T1000 (cell line): ENCODE results near the gene MAGEA11.
"Not testable (repeated sequence)": the region's sequence is repeated elsewhere in the genome, so short reads cannot be mapped to it uniquely, and the experiment has no call there.

Source experiments
- DNase-seq: peaks from one replicate; lab custom pipeline; 2025; ENCODE audit warnings: mixed read lengths; lab: John Stamatoyannopoulos, UW

The MAGEA11 gene, protein sequence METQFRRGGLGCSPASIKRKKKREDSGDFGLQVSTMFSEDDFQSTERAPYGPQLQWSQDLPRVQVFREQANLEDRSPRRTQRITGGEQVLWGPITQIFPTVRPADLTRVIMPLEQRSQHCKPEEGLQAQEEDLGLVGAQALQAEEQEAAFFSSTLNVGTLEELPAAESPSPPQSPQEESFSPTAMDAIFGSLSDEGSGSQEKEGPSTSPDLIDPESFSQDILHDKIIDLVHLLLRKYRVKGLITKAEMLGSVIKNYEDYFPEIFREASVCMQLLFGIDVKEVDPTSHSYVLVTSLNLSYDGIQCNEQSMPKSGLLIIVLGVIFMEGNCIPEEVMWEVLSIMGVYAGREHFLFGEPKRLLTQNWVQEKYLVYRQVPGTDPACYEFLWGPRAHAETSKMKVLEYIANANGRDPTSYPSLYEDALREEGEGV

DNA sequence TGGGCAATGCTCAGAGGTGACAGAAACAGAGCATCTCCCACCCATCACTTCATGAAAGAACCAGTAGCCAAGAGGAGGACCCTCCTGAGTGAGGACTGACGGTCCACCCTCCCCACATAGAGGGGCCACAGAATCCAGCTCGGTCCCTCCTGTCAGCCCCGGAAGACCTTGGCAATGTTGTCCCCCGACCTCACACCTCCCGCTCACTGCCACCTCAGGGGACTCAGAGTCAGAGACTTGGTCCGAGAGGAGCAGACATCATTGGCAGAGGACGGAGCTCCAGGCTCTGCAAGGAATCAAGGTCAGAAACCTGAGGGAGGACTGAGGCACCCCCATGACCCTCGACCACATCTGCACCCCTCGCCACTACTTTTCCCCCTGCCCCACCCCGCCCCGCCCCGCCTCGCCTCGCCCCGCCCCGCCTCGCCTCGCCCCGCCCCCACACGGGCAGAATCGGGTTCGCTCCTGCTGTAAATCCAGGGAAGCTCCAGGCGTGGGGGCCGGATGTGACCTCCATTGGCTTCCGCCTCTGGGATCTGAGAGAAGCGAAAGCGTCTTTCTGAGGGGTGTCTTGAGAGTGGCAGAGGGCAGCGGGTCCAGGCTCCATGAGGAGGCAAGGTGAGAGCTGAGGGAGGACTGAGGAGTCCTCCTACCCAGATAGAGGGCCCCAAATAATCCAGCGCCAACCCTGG is at the start of gene MAGEA11:
Gene MAGEA11, plus strand, starts transcription at position 516 of the 692 bp plus-strand sequence. CDS start 1,100 bp downstream, outside the sequence.
- no peak for DNase-seq

DNA sequence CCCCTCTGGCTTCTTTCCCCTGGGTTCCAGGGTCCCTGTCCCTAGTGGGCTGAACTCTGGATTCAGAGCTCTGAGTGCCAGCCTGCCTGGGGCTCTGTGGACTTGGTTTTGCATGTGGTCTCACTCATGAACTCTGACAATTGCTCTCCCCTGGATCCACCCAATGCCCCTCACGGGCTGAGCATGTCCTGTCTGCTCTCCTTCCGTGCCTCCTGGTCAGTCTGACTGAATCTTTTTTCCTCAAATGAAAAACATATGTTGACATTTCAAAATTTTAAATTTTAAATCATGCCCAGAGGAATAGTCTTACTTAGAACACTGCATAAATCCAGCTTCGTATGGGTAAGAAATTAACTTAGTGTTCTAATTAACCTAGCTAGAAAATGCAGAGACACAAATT is 36.8 kb upstream of the MAGEA11 start:
- DNase-seq: not testable (repeated sequence)

DNA sequence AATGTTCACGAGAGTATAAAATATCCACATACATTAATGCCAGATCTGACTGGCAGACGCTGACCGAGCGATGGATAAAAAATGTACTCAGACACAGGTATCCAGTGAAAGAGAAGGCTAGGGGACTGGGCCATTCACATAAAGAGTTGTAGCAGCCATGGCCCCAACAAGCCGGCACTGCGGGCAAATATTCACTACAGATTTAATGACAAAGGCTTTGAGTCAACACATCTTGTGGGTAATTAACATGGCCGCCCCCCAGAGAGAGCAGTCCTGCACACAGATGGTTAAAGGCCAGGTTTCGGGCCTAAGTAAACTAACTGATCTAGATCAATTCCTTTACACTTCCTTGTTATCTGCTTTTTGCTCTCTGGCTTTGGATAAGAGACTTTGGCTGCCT is 36.3 kb upstream of the MAGEA11 start:
- DNase-seq: not testable (repeated sequence)

DNA sequence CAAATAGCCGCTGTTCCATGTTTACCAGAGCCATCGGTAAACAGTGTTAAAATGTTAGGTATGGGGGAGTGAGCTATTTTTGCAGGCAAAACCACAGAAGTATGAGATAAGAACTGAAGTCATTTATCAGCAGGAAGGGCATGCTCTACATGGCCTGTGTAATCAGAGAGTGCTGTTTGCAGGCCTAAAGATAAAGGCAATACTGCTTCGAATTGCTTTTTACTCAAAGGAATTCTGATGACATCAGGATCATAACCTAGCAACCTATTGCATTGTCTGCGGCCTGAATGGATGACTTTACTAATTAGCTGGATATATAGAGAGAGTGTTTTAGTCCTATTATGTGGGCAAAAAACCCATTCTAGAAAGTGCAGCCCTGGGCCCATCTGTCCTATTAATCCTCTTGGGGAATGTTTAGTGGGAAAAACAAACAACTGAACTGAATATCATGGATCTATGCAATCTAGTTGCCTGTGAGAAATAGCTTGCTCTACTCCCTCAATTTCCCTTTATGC is 32.6 kb upstream of the MAGEA11 start:
- DNase-seq: not testable (repeated sequence)

DNA sequence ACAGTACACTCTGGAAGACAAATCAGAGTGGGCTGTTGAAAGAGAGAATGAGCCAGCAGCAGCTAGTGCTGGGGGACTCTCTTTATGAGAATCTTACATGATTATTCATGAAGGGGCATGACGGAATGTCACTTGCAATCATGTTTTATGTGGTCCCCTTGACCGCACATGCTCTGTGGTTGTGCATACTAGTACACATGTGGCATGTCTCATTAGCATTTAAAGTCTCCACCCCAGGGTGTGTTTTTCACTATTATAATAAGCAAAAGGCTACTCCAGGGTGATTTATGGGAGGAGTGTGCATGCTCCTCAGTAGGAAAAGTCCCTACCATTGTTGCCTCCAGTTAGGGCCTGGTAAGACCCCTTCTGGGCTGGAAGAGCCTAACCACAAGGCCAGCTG is 30.7 kb upstream of the MAGEA11 start:
- no peak for DNase-seq

DNA sequence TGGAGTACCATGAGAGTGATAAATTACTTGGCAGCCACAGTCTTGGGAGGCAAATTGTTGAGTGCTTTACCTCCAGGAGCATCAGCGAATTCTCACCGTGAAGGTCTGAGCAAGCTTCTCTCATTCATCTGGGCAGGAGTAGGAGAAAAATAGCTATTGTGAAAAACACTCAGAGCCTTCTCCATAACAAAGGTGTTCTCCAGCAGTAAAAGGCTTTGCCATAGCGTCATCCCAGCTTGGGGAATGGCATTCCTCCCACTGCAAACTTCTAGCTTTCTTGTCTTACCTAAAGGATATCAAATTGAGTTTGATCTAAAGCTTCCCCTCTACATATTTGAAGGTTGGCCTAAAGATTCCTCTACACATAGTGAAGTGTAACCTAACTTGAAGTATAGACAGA is 29.8 kb upstream of the MAGEA11 start:
- no peak for DNase-seq

DNA sequence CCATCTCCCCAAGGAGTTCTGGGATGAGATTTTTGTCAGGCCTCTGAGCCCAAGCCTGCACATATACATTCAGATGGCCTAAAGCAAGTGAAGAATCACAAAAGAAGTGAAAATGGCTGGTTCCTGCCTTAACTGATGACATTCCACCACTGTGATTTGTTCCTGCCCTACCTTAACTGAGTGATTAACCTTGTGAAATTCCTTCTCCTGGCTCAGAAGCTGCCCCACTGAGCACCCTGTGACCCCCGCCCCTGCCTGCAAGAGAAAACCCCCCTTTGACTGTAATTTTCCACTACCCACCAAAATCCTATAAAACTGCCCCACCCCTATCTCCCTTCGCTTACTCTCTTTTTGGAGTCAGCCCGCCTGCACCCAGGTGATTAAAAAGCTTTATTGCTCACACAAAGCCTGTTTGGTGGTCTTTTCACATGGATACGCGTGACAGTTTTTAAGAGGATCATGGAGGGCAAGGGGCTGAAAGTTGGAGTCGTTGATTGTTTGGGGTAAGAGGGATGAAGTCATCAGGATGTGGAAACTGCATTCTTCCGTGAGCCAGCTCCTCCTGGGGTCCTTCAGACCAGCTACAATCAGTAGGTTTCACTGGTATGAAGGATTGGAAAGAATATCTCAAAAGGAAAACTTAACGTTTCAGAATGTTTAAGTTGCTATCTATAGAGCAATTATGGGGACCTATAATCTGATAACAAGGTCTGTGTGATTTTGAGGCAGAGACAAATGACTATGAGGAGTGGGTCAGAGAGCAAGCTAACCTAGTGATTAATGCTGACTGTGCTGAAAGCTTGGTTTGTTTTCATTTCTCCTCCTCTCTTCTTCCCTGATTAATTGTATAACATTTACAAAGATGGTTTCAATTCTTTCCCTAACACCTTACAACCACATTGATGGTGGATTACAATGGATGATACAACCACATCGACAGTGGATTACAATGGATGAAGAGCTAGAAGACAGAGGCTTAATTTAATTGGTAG is 28.6 kb upstream of the MAGEA11 start:
- DNase-seq: no peak

DNA sequence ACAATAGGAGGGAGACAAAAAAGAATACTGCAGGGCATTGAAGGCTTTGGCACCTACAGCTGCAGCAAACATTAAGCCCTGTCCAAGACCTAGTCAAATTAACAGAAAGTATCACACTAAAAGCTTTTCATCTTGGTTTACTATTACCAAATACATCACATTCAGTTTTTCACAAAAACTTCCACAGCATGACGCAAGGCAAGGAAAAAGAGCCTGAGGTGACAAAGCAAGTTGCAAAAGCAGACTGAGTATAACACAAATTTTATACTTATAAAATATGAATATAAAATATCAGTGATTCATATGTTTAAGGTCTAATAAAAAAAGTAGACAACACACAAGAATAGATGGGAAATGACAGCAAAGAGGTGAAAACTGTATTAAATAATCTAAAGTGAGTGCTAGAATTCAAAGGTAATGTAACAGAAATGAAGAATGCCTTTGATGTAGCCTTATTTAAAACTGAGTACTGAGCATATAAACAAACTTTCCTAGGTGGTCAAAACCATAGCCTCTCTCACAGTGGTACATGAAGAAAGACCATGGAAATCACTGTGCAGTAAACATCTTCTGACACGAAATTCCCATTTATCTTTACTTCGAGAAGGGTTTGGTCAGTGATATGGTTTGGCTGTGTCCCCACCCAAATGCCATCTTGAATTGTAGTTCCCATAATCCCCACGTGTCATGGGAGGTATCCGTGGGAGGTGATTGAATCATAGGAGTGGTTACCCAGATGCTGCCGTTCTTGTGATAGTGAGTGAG is 27.7 kb upstream of the MAGEA11 start:
- DNase-seq: no peak

DNA sequence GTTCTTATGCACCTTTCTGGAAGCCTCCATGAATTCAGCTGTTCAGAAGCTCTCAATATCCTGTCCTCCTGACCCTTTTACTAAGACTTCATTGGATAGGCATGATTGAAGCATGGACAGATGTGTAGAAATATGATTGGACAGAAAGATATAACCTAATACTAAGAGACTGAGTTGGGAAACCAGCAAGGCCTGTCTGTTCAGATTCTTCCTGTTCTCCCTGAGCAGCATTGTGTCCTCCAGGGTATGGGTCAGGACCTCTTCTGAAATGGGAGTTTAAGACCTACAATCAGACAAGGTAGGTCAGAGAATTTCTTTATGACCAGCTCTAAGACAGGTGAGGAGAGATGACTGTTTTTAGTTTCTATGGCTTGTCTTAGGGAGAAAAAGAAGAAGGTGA is 23.9 kb upstream of the MAGEA11 start:
- DNase-seq: no peak

DNA sequence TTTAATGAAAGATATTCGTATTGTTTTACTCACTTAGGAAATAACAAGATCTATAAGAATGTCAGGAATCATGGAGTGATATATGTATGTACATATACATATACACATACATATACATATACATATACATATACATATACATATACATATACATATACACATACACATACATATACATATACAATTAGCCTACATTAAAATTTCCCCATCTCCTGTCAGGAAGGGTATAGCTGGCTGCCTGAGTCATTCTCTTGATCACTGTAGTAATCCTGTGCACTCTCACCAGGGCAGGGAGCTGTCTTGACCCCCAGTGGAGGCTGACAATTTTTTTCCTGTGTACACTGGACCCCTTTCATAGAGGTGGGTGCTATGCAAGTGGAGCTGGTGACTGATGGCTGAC is 23.3 kb upstream of the MAGEA11 start:
- DNase-seq: no peak

DNA sequence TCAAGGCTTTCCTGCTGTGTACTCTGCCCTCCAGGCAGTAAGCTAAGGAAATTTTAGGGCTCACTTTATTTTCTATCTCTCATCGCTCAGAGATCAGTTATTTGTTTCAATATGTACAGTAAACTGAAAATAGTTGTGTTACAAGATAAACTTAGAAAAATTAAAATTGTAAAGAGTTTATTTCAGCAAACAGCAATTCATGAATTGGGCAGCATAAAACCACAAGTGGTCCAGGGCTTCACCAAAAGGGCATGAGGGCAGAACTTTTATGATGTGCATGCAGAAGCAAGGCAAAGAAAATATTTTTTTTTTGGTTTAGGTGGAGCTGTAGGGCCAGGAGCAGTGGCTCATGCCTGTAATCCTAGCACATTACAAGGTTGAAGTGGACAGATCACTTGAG is 20.1 kb upstream of the MAGEA11 start:
- no peak for DNase-seq

DNA sequence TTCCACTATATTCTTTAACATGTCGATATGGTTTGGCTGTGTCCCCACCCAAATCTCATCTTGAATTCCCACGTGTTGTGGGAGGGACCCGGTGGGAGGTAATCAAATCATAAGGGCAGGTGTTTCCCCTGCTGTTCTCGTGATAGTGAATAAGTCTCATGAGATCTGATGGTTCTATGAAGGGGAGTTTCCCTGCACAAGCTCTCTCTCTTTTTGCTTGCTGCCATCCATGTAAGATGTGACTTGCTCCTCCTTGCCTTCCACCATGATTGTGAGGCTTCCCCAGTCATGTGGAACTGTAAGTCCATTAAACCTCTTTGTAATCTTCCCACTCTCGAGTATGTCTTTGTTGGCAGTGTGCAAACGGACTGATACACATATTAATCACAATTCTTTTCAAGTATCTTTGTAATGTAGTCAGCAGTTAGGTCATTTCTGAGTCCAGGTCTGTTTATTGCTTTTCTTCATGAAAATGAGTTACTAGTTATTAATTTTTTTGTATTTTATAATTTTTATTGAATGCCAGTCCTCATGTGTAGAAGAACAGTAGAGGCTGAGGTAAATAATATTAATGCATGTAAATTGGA is 19.1 kb upstream of the MAGEA11 start:
- not testable (repeated sequence) for DNase-seq

DNA sequence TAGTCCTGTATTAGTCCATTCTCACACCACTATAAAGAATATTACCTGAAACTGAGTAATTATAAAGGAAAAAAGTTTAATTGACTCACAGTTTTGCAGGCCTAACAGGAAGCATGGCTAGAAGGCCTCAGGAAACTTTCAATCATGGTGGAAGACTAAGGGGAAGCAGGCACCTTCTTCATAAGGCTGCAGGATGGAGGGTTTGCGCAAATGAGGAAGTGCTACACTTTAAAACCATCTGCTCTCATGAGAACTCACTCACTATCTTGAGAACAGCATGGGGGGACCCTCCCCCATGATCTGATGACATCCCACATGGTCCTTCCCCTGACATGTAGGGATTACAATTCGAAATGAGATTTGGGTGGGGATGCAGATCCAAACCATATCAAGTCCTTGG is 12.1 kb upstream of the MAGEA11 start:
- no peak for DNase-seq

DNA sequence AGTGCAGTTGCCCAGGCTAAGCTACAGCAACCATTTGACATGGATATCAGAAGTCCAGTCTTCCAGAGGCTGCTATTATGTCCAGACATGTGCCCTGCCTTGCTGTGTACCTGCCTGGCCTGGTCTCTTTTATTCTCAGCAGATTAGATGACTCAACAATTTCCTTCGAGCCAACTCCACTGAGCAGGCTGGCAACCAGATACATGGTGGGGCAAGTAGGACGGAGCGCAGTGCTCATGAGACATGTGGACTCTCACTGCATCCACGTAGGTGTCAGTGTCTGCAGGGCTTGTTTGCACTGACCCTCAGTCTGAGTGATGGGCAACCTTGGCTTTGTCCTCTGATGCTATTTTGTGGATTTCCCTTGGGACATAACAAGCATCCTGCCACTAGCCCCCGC is 7.2 kb upstream of the MAGEA11 start:
- no peak for DNase-seq

DNA sequence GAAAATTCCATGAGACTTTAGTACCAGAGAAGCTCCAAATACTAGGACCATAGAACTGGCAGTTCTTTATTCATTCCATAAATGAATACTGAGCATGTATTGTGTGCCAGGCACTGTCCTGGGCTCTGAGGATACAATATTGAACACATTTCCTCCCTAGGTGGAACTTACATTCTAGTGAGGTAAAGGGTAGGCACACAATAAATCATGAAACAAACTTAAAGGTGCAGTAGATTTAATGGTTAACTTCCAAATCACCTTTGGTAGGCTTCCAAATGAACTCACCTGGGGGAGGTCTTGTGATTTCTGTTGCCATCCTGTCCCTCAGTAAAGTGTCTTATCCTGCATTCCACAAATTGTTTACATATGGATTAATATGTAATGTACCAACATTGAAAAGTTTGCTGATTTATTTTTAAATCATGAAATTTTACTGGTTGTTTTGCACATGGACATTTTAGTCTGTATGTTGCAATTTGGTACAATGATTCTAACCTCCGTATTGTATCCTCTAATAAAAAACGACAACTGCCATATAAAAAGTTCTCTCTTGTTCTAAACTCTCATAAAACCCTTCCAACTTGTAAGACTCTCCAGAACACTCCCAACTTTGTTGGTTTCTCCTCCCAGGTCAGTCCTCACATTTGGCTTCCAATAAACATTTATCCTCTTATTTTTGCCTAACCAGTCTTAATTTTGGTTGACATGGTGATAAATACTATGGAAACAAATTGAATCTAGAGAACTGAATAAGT is 4.5 kb upstream of the MAGEA11 start:
- no peak for DNase-seq

DNA sequence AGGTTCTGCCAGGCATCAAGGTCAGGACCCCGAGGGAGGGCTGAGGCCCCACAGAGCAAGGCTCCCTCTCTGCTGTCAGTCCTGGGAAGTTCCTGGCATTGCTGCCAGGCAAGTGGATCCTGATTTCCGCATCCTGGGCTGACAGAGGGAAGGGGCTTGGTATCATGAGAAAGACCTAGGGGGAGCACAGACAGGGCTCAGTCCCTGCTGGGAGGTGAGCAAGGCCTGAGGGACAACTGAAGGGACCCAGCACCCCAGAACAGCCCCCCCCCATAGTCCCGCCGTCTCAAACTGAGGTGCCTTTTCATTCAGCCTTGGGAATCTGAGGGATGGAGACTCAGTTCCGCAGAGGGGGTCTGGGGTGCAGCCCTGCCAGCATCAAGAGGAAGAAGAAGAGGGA is 971 bp downstream of the MAGEA11 start:
- DNase-seq: no peak

DNA sequence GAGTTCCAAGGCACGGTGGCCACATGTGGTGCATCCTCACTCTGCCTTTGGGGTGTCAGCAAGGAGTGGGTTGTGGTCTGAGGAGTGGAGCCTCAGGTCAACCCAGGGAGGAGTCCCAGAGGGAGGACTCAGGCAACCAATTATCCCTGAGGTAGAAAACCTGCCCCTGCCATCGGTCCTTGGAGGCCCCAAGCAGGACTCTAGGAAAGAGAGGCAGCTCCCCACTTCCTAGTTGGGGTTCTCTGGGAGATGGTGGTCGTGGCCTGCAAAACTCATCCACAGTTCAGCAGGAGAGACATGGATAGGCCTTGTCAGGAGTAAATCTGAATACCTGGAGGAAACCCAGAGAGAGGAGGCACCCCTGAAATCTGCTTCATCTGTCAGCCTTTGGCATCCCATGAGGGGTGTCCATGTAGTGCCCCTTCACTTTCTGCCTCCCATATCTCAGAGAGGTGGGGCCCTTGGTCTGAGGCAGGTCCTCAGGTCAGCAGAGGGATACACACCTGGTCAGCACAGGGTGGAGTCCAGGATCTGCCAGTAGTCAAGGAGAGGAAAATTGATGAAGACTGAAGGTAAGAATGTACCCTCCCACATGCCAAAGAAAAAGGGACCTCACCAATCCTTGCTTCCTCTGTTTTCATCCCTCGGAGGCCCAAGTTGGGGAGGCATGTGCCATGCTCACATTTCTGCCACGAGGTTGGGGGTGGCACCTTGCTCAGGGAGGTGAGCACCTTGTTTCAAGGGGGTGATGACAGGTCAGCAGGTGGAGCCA is 1.6 kb downstream of the MAGEA11 start:
- DNase-seq: no peak

DNA sequence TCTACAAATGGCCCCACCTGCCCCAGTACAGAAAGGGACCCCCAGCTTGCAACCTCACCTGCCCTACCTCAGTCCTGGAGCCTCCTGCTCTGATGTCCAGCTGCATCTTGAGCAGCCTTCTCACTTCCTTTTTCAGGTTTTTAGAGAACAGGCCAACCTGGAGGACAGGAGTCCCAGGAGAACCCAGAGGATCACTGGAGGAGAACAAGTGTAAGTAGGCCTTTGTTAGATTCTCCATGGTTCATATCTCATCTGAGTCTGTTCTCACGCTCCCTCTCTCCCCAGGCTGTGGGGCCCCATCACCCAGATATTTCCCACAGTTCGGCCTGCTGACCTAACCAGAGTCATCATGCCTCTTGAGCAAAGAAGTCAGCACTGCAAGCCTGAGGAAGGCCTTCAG is 3.6 kb downstream of the MAGEA11 start:
- DNase-seq: no peak

DNA sequence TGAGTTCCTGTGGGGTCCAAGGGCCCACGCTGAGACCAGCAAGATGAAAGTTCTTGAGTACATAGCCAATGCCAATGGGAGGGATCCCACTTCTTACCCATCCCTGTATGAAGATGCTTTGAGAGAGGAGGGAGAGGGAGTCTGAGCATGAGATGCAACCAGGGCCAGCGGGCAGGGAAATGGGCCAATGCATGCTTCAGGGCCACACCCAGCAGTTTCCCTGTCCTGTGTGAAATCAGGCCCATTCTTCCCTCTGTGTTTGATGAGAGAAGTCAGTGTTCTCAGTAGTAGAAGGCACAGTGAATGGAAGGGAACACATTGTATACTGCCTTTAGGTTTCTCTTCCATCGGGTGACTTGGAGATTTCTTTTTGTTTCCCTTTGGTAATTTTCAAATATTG is 4.8 kb downstream of the MAGEA11 start:
- no peak for DNase-seq
